Neural cell (in vitro differentiated cells): Measurements from ENCODE around the gene PIGP. TPM values are rescaled to one million over a fixed set of nuclear protein-coding genes. Genes with fewer than 3 reads are reported as not detected.

Source experiments
- H2AFZ ChIP-seq: fragments of 200-600, 300-800 bp; sonication (generic), shearing (Covaris generic); 2 replicates; pipeline ENCODE4 v1.6.0; 2014; ENCODE audit warnings: low read depth, mild to moderate bottlenecking, antibody characterized with exemption, low read length, moderate library complexity
- H3F3A ChIP-seq: fragments of 200-600 bp; shearing (Covaris generic); 2 replicates; pipeline ENCODE4 v1.6.1; 2016; ENCODE audit warnings: mild to moderate bottlenecking, moderate library complexity, mixed read lengths, antibody characterized with exemption, low read length; ENCODE audit not compliant: insufficient read depth, poor library complexity, severe bottlenecking
- H3K27ac ChIP-seq: fragments of 200-600, 300-800 bp; sonication (generic), shearing (Covaris generic); 2 replicates; pipeline ENCODE4 v1.5.1; 2014; ENCODE audit warnings: mild to moderate bottlenecking, low read length, moderate library complexity
- H3K27me3 ChIP-seq: fragments of 300-800, 200-600 bp; sonication (generic), shearing (Covaris generic); 2 replicates; pipeline ENCODE4 v1.6.0; 2014; ENCODE audit warnings: mild to moderate bottlenecking, low read depth, low read length, moderate library complexity; ENCODE audit not compliant: insufficient read depth
- H3K36me3 ChIP-seq: fragments of 300-800, 200-600 bp; sonication (generic), shearing (Covaris generic); 2 replicates; pipeline ENCODE4 v1.5.1; 2014; ENCODE audit warnings: mild to moderate bottlenecking, antibody characterized with exemption, low read length, moderate library complexity; ENCODE audit not compliant: insufficient read depth
- H3K4me2 ChIP-seq: fragments of 300-800, 200-600 bp; sonication (generic), shearing (Covaris generic); 2 replicates; pipeline ENCODE4 v1.6.0; 2014; ENCODE audit warnings: mild to moderate bottlenecking, low read length
- H3K4me3 ChIP-seq: fragments of 300-800, 200-600 bp; sonication (generic), shearing (Covaris generic); 2 replicates; pipeline ENCODE4 v1.5.1; 2014; ENCODE audit warnings: mild to moderate bottlenecking, low read length, moderate library complexity
- H3K79me2 ChIP-seq: fragments of 200-600 bp; shearing (Covaris generic); replicated peaks from 2 replicates; pipeline ENCODE4 v1.6.0; 2014; ENCODE audit warnings: mild to moderate bottlenecking, low read length, moderate library complexity; ENCODE audit not compliant: insufficient read depth
- H3K9ac ChIP-seq: fragments of 300-800, 200-600 bp; sonication (generic), shearing (Covaris generic); 2 replicates; pipeline ENCODE4 v1.6.1; 2016; ENCODE audit warnings: mild to moderate bottlenecking, low read length, mixed read lengths
- H3K9me2 ChIP-seq: fragments of 200-600 bp; shearing (Covaris generic); 2 replicates; pipeline ENCODE4 v1.6.1; 2016; ENCODE audit warnings: mild to moderate bottlenecking, low read length, mixed read lengths; ENCODE audit not compliant: insufficient read depth
- H3K9me3 ChIP-seq: fragments of 200-600, 300-800 bp; sonication (generic), shearing (Covaris generic); 2 replicates; pipeline ENCODE4 v1.6.1; 2016; ENCODE audit warnings: mild to moderate bottlenecking, mixed run types, low read length, moderate library complexity, mixed read lengths
- H4K20me1 ChIP-seq: fragments of 200-600 bp; shearing (Covaris generic); 2 replicates; pipeline ENCODE4 v1.6.1; 2016; ENCODE audit warnings: mild to moderate bottlenecking, mixed run types; ENCODE audit not compliant: insufficient read depth
- CTCF ChIP-seq: fragments of 450-650 bp; IDR thresholded peaks from 2 replicates; pipeline ENCODE4 v1.5.1; 2014; ENCODE audit warnings: antibody characterized with exemption, mild to moderate bottlenecking, moderate library complexity; ENCODE audit not compliant: poor library complexity, severe bottlenecking
- EP300 ChIP-seq: fragments of 450-650 bp; conservative IDR thresholded peaks from 2 replicates; pipeline ENCODE4 v1.6.1; 2014; ENCODE audit warnings: antibody characterized with exemption, mild to moderate bottlenecking, moderate library complexity; ENCODE audit not compliant: poor library complexity, severe bottlenecking
- EZH2 ChIP-seq: fragments of 200-600, 300-800 bp; shearing (Covaris generic), sonication (generic); IDR thresholded peaks from 2 replicates; pipeline ENCODE4 v1.6.1; 2014; ENCODE audit warnings: antibody characterized with exemption, low read length, borderline replicate concordance, mild to moderate bottlenecking; ENCODE audit not compliant: insufficient read depth, poor library complexity, severe bottlenecking
- MXI1 ChIP-seq: fragments of 450-650 bp; conservative IDR thresholded peaks from 2 replicates; pipeline ENCODE4 v1.6.1; 2014; ENCODE audit warnings: antibody characterized with exemption, mild to moderate bottlenecking; ENCODE audit not compliant: poor library complexity, severe bottlenecking
- POLR2AphosphoS5 ChIP-seq: IDR thresholded peaks from 2 replicates; pipeline ENCODE4 v1.6.1; 2012
- RAD21 ChIP-seq: fragments of 450-650 bp; conservative IDR thresholded peaks from 2 replicates; pipeline ENCODE4 v1.6.1; 2014; ENCODE audit warnings: antibody characterized with exemption, mild to moderate bottlenecking, moderate library complexity
- REST ChIP-seq: IDR thresholded peaks from 2 replicates; pipeline ENCODE4 v1.6.1; 2012; ENCODE audit warnings: borderline replicate concordance
- SMC3 ChIP-seq: fragments of 450-650 bp; conservative IDR thresholded peaks from 2 replicates; pipeline ENCODE4 v1.6.1; 2014; ENCODE audit warnings: antibody characterized with exemption, mild to moderate bottlenecking, moderate library complexity; ENCODE audit not compliant: poor library complexity
- TAF1 ChIP-seq: IDR thresholded peaks from 2 replicates; pipeline ENCODE4 v1.6.1; 2012; ENCODE audit warnings: low read depth
- polyA plus RNA-seq: library from polyadenylated mRNA; depleted of rRNA; stranded (reverse); fragments of >200 nt; gene quantifications from 2 replicates; pipeline ENCODE4 v1.2.3, GENCODE V29; 2014

The PIGP gene
- polyA plus RNA-seq, 1 donor from 2014 or later: 38.5 TPM

GRCh38 chr21:37063433-37063832, 9.4 kb downstream of the PIGP start:
- H3K27ac ChIP-seq: peak overlapping the region; percentile 97
- H3K4me2 ChIP-seq: peak overlapping the region; percentile 65

GRCh38 chr21:37062593-37062935, 10.3 kb downstream of the PIGP start:
- Histone ChIP-seq H3K4me2 (peak overlapping the region; percentile 65), H3F3A (peaks cover 5% of the 10 kb centered on the region), H3K79me2 (peaks cover 5% of the 10 kb centered on the region), H3K9ac (peak overlapping the region; percentile 24), H3K27ac (peak overlapping the region; percentile 97), H3K9me3 (no peaks in the 10 kb centered on the region), H2AFZ (no peak overlapping the region), H3K9me2 (no peaks in the 10 kb centered on the region), H3K4me3 (peak overlapping the region; percentile 38), H4K20me1 (no peaks in the 10 kb centered on the region), H3K27me3 (no peaks in the 10 kb centered on the region), H3K36me3 (no peaks in the 10 kb centered on the region)
- TF ChIP-seq REST (peak; percentile 58), POLR2AphosphoS5 (peak; percentile 54), EZH2 (no peak), SMC3 (no peak), MXI1 (no peak), TAF1 (no peak), EP300 (peak; percentile 44), RAD21 (no peak), CTCF (no peak)

More at GRCh38 chr21:37063433-37063832, 9.4 kb downstream of the PIGP start:
- Histone ChIP-seq H3F3A (peaks cover 5% of the 10 kb centered on the region), H3K4me3 (peak overlapping the region; percentile 44), H3K79me2 (peaks cover 5% of the 10 kb centered on the region), H3K9me3 (no peaks in the 10 kb centered on the region), H4K20me1 (no peaks in the 10 kb centered on the region), H3K27me3 (no peaks in the 10 kb centered on the region), H3K9me2 (no peaks in the 10 kb centered on the region), H3K36me3 (no peaks in the 10 kb centered on the region), H3K9ac (no peak overlapping the region), H2AFZ (no peak overlapping the region)
- TF ChIP-seq POLR2AphosphoS5 (no peak), CTCF (no peak), RAD21 (no peak)
